ENCODE data around the gene TMEM178B. TPM values are rescaled to one million over a fixed set of nuclear protein-coding genes. Genes with fewer than 3 reads are reported as not detected.

TMEM178B gene
- total RNA-seq, 1 donor = 0.09 TPM

DNA sequence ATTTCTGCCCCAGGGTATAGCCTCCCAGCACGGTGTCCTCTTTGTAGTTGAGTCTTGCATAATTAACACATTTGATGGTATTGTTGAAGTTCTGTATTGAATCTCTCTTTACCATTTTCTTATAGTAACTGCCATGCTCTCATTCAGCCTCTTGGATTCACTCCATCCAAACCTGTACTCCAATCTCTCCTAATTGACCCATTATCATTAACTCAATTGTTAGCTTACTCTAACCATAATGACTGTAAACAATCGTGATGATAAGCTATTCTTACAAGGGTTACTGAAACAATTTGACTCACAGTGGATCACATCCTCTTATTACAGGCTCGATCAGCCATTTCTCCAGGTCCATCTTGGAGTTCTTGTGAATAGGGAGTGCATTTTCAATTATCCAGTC is 285.4 kb downstream of the TMEM178B start:
- TF ChIP-seq, protein P1, sequence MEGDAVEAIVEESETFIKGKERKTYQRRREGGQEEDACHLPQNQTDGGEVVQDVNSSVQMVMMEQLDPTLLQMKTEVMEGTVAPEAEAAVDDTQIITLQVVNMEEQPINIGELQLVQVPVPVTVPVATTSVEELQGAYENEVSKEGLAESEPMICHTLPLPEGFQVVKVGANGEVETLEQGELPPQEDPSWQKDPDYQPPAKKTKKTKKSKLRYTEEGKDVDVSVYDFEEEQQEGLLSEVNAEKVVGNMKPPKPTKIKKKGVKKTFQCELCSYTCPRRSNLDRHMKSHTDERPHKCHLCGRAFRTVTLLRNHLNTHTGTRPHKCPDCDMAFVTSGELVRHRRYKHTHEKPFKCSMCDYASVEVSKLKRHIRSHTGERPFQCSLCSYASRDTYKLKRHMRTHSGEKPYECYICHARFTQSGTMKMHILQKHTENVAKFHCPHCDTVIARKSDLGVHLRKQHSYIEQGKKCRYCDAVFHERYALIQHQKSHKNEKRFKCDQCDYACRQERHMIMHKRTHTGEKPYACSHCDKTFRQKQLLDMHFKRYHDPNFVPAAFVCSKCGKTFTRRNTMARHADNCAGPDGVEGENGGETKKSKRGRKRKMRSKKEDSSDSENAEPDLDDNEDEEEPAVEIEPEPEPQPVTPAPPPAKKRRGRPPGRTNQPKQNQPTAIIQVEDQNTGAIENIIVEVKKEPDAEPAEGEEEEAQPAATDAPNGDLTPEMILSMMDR (IDR thresholded peaks at IDR 0.05; ENCODE audit: insufficient read depth, low read length) = no peak
- H3K4me3 ChIP-seq (ENCODE audit: low read depth, low read length) = no peak overlapping the region
- DNase-seq (ENCODE audit: low read depth) = no peak

- peak; percentile 24 for DNase-seq (ENCODE audit: low read depth)
- no peak overlapping the region for H3K4me3 ChIP-seq (ENCODE audit: low read depth, low read length)
- TF ChIP-seq, protein P1 (IDR thresholded peaks at IDR 0.05; ENCODE audit: insufficient read depth, low read length) = no peak
Observed at GRCh38 chr7:141359740-141360415, 286.0 kb downstream of the TMEM178B start.

DNA sequence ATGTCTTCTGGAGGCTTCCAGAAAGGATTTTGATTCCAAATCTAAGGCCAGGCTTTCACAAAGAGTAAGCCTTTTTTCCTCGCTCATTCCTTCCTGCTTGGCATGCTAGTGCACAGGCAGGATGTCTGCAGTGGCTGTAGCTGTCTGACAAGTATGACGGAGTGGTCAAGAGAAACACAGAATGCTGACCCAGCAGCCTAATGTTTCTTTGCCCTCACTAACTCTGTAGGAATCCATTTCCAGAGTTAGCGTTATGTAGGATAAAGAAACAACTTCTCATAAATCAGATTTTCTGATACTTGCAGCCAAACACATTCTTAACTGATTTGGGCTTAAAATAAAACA is 286.5 kb downstream of the TMEM178B start:
- DNase-seq (ENCODE audit: low read depth) = no peak
- TF ChIP-seq, protein P1 (IDR thresholded peaks at IDR 0.05; ENCODE audit: insufficient read depth, low read length) = no peak
- no peak overlapping the region for H3K4me3 ChIP-seq (ENCODE audit: low read depth, low read length)

- H3K4me3 ChIP-seq (ENCODE audit: low read depth, low read length) = no peak overlapping the region
- TF ChIP-seq, protein P1 (IDR thresholded peaks at IDR 0.05; ENCODE audit: insufficient read depth, low read length) = no peak
- no peak for DNase-seq (ENCODE audit: low read depth)
Observed at GRCh38 chr7:141360803-141361202, 286.9 kb downstream of the TMEM178B start.

- H3K4me3 ChIP-seq (ENCODE audit: low read depth, low read length) = no peak overlapping the region
- DNase-seq (ENCODE audit: low read depth) = no peak
- TF ChIP-seq, protein P1 (IDR thresholded peaks at IDR 0.05; ENCODE audit: insufficient read depth, low read length) = no peak
Observed at GRCh38 chr7:141361479-141361878, 287.6 kb downstream of the TMEM178B start.

DNA sequence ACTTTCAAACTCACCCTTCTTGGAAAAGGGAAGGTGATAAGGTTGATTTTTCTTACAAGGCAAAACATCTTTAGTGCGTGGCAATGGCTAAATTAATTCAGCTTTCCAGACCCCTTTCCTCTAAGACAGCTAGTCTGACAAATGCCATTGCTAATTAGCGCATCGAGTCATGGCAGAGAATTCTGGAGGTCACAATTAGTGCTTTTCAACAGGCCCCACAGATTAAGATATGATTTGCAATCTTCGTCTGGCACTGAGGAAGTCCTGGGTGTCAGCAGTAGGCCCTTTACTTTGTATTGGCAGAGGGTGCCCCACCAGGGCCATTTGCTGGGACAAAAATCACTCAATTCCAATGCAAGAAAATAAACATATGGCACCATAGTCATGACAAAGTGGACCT is 288.1 kb downstream of the TMEM178B start:
- no peak for DNase-seq (ENCODE audit: low read depth)
- TF ChIP-seq, protein P1 (IDR thresholded peaks at IDR 0.05; ENCODE audit: insufficient read depth, low read length) = no peak
- no peak overlapping the region for H3K4me3 ChIP-seq (ENCODE audit: low read depth, low read length)

Data from fibroblast of the aortic adventitia (primary cell).